AML-193 (cell line): ENCODE results near the gene NTN4.
"Not testable (repeated sequence)": the region's sequence is repeated elsewhere in the genome, so short reads cannot be mapped to it uniquely, and the experiment has no call there.

ENCODE experiments used
- DNase-seq, 2 experiments: peaks; one replicate each; lab custom pipeline; 2025; lab: John Stamatoyannopoulos, UW

The NTN4 gene

GRCh38 chr12:95709152-95709551 is 81.4 kb downstream of the NTN4 start:
- DNase-seq = no peak

DNA sequence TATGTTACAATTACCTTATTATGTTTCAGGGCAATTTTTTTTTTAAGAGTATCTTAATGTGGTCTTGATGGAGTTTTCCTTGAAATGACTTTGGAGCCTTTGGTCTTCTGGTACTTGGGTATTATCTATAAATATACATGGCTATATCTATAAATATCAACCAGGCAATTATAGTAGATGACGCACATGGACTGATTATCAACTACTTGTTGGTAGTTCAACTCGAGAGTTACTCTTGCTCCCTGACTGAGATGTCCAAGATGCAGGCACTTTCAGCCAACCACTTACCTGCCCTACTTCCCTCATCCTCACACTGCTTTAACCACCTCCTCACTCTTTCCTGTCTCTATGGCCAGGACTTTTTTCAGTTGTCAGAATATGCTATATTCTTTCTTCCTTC is 85.4 kb downstream of the NTN4 start:
- no peak for DNase-seq

DNA sequence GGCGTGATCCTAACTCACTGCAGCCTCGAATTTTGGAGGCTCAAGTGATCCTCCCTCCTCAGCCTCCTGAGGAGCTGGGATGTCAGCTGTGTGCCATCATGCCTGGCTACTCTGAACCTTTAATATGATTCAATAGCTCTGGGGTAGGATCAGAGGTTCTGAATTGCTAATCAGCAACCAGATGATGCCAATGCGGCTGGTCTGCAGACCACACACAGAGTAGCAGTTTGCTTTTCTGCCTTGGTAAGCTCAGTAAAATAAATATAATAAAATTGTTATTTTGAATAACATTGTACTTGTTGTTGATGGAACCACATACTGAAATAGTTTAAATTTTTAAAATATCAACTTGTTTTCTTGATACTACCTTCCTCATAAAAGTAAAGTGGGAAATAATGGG is 86.6 kb downstream of the NTN4 start:
- DNase-seq = no peak

DNA sequence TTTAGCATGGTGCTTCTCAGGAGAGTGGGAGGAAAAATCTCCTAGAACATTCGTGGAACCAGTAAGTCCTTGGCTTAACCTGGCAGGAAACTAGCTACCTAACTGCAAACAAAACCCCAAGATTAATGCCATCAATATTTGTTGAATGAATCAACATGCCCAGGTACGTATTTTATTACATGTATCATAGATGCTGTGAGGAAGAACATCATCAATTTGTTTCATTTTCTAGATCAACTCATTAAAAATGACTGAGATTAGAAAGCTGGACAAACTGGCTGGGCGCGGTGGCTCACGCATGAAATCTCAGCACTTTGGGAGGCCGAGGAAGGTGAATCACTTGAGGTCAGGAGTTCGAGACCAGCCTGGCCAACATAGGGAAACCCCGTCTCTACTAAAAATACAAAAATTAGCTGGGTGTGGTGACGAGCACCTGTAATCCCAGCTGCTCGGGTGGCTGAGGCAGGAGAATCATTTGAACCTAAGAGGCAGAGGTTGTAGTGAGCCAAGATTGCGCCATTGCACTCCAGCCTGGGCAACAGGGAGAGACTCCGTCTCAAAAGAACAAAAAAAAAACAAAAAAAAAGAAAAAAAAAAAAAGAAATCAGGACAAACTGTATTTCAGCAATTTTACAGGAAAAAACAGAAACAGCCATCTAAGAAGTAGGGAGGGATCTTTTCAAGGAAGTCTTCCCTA is 88.7 kb downstream of the NTN4 start:
- no peak for DNase-seq

GRCh38 chr12:95701275-95701674 is 89.3 kb downstream of the NTN4 start:
- no peak for DNase-seq

GRCh38 chr12:95700316-95700785 is 90.2 kb downstream of the NTN4 start:
- DNase-seq = no peak

- no peak for DNase-seq
Measured at GRCh38 chr12:95699579-95699978, 91.0 kb downstream of the NTN4 start.

DNA sequence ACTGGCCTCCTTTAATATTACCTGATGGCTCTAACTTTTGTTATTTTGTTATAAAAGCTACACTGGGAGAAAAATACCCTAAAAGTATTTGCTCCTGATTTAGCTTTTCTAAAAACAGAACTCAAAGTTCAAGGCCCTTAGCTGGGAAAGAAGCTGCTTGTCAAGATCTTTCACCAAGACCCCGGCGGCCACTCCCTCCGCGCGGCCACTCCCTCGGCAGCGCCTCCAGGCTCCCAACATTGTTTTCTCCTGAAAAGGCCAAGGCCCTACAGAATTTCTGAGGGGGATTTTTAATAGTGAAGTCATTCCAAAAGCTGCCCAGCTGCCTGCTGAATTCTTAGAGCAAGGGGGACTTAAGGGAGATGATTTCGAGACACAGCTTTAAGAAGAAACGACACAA is 96.4 kb downstream of the NTN4 start:
- no peak for DNase-seq

DNA sequence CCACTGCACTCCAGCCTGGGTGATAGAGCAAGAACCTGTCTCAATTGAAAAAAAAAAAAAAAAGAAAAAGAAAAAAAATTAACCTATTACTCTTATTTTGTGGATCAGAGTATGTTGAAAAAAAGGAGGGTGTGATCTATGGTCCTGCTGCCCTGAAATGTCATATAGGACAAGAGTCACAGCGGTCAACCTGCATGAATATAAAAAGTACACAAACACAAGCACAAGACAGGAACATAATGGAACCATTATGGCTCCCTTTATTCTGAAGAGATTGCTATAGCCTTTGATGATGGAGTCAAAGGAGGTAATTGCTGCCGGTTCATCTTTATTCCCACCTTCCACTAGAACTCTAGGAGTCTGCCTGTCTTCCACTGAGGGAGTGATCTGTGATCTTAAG is 96.9 kb downstream of the NTN4 start:
- DNase-seq = no peak

DNA sequence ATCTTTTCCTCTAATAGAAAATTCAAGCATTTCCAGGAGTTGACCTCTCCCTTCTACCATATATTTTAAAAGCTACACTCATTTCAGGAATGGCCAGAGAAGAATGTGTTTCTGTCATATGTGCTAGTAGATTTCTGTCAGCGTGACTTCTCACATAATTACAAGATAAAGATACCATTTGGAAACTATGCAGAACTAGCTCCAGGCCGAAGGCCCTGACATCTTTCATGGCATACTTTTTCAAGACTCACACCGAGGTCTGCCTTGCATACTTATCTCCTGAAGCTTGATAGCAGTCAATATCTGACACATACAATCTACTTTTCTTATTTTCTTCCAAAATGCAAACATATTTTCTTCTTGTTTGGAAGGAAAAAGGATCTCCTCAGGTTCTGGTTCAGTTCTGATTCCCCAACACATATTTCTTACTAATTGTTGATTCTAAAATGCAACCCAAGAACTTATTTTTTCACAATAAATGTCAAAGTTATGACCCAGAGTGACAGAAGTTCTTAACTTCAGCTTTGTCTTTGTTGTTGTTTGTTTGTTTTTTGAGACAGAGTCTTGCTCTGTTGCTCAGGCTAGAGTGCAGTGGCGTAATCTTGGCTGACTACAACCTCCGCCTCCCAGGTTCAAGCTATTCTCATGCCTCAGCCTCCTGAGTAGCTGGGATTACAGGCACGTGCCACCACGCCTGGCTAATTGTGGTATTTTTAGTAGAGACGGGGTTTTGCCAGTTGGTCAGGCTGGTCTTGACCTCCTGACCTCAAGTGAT is 99.5 kb downstream of the NTN4 start:
- DNase-seq = no peak

DNA sequence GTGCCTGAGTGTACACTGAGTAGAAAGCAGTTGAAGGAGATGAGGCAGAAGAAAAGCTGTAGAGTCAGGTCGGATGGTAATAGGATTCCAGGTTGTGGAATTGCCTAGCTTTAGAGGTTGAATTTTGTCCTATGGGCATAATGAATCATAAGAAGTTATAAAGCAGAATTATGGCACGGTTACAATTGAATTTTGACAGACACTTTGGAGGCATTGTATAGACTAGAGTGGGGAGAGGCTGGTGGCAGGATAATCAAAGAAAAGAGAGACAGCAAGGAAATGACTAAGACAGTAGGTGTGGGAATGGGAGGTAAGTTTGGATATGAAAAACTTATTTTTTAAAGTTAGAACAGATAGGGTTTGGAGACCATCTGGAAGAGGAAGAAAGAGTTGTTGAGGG is 102.6 kb downstream of the NTN4 start:
- no peak for DNase-seq

GRCh38 chr12:95683418-95683817 is 107.1 kb downstream of the NTN4 start:
- no peak for DNase-seq

GRCh38 chr12:95681210-95681765 is 109.3 kb downstream of the NTN4 start:
- DNase-seq = no peak

- DNase-seq = no peak
Measured at GRCh38 chr12:95678684-95679083, 111.9 kb downstream of the NTN4 start.

DNA sequence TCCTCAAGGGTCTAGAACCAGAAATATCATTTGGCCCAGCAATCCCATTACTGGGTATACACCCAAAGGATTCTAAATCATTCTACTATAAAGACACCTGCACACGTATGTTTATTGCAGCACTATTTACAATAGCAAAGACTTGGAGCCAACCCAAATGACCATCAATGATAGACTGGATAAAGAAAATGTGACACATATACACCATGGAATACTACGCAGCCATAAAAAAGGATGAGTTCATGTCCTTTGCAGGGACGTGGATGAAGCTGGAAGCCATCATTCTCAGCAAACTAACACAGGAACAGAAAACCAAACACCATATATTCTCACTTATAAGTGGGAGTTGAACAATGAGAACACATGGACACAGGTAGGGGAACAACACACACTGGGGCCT is 112.8 kb downstream of the NTN4 start:
- not testable (repeated sequence) for DNase-seq

- DNase-seq = no peak
Measured at GRCh38 chr12:95674631-95675030, 115.9 kb downstream of the NTN4 start.

GRCh38 chr12:95674163-95674562 is 116.4 kb downstream of the NTN4 start:
- DNase-seq = no peak

DNA sequence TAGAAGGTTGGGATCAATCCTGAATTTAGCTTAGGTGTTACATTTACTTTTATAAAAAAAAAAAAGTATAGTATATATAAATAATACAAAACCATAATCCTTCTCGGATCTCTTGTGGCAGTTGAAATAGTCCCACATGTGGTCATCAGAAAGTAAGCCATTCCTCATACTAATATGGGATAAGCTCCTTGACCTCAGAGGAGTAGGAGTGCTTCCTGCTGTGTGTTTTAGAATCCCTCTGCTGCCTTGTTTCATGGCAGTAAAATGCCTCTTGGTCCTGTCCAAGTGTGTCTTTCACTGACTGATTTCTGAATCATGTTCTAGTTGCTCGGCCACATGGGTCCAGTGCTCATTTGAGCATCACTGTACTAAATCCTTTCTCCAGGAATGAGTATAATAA is 117.0 kb downstream of the NTN4 start:
- no peak for DNase-seq

- no peak for DNase-seq
Measured at GRCh38 chr12:95672166-95672565, 118.4 kb downstream of the NTN4 start.

GRCh38 chr12:95671265-95671664 is 119.3 kb downstream of the NTN4 start:
- DNase-seq = no peak

GRCh38 chr12:95663525-95663924 is 127.0 kb downstream of the NTN4 start:
- DNase-seq = no peak

DNA sequence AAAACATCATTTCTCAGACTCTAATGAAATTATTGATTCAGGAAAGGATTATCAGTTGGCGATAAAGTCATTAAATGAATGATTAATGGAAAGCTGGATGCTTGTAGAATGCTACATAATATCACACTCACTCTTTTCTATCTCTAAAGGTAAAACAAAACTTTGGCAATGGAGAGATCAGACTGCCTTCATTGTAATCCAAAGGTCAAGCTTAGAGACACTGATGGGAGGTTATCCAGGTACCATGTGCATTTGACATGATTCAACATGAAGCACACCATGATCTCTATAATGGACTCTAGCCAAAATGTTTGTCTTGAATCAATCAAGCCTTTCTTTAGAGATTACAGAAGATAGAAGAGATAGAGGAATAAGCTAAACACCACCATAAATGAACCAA is 129.2 kb downstream of the NTN4 start:
- DNase-seq = no peak

GRCh38 chr12:95658386-95658785 is 132.2 kb downstream of the NTN4 start:
- no peak for DNase-seq
